Mesothelial cell of epicardium (in vitro differentiated cells): Measurements from ENCODE around the gene NR6A1. TPM values are rescaled to one million over a fixed set of nuclear protein-coding genes. Genes with fewer than 3 reads are reported as not detected.

ENCODE experiments used
- DNase-seq, 2 experiments: peaks; one replicate each; pipeline ENCODE4 v3.0.0; 2021; ENCODE audit warnings: low spot score in 2 of 2; ENCODE audit not compliant: unreplicated experiment in 2 of 2
- H3K27ac Mint-ChIP-seq: 2 replicates; pipeline ENCODE4 v1.8.0; 2021; ENCODE audit warnings: mixed read lengths
- H3K27me3 Mint-ChIP-seq: 2 replicates; pipeline ENCODE4 v1.8.0; 2021; ENCODE audit warnings: low read depth, mixed read lengths
- H3K36me3 Mint-ChIP-seq: 2 replicates; pipeline ENCODE4 v1.8.0; 2021; ENCODE audit warnings: mixed read lengths
- H3K4me1 Mint-ChIP-seq: 2 replicates; pipeline ENCODE4 v1.8.0; 2021; ENCODE audit warnings: mixed read lengths
- H3K4me3 Mint-ChIP-seq: 2 replicates; pipeline ENCODE4 v1.8.0; 2021; ENCODE audit warnings: mild to moderate bottlenecking, moderate library complexity, mixed read lengths
- H3K9me3 Mint-ChIP-seq: 2 replicates; pipeline ENCODE4 v1.8.0; 2021; ENCODE audit warnings: mixed read lengths
- total RNA-seq: library from RNA; stranded (reverse); gene quantifications from 3 replicates; pipeline ENCODE4 v1.2.1, GENCODE V29; 2021
- TF ChIP-seq, protein P1 (sequence below): fragments of 200-600 bp; sonication (generic); IDR thresholded peaks from one replicate; pipeline ENCODE4 v1.5.0; 2021; ENCODE audit warnings: antibody characterized with exemption; ENCODE audit not compliant: unreplicated experiment

The NR6A1 gene
- total RNA-seq, 1 donor from 2014 or later: 5.9 TPM

GRCh38 chr9:124500028-124500795, 270.9 kb downstream of the NR6A1 start:
- Mint-ChIP-seq H3K27ac (no peak overlapping the region), H3K4me1 (peaks cover 7% of the 10 kb centered on the region), H3K27me3 (peaks cover 65% of the 10 kb centered on the region), H3K9me3 (no peaks in the 10 kb centered on the region), H3K36me3 (no peaks in the 10 kb centered on the region), H3K4me3 (no peak overlapping the region)
- TF ChIP-seq, protein P1, sequence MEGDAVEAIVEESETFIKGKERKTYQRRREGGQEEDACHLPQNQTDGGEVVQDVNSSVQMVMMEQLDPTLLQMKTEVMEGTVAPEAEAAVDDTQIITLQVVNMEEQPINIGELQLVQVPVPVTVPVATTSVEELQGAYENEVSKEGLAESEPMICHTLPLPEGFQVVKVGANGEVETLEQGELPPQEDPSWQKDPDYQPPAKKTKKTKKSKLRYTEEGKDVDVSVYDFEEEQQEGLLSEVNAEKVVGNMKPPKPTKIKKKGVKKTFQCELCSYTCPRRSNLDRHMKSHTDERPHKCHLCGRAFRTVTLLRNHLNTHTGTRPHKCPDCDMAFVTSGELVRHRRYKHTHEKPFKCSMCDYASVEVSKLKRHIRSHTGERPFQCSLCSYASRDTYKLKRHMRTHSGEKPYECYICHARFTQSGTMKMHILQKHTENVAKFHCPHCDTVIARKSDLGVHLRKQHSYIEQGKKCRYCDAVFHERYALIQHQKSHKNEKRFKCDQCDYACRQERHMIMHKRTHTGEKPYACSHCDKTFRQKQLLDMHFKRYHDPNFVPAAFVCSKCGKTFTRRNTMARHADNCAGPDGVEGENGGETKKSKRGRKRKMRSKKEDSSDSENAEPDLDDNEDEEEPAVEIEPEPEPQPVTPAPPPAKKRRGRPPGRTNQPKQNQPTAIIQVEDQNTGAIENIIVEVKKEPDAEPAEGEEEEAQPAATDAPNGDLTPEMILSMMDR: no peak
- no peak for DNase-seq

- TF ChIP-seq, protein P1: no peak
- H3K27ac Mint-ChIP-seq: no peak overlapping the region
- DNase-seq: no peak
- peaks cover 7% of the 10 kb centered on the region for H3K4me1 Mint-ChIP-seq
- H3K27me3 Mint-ChIP-seq: peaks cover 65% of the 10 kb centered on the region
- H3K4me3 Mint-ChIP-seq: no peak overlapping the region
- no peaks in the 10 kb centered on the region for H3K36me3 Mint-ChIP-seq
- H3K9me3 Mint-ChIP-seq: no peaks in the 10 kb centered on the region
Measured at GRCh38 chr9:124499216-124499615, 271.9 kb downstream of the NR6A1 start.

- H3K27ac Mint-ChIP-seq: no peak overlapping the region
- no peaks in the 10 kb centered on the region for H3K36me3 Mint-ChIP-seq
- TF ChIP-seq, protein P1: no peak
- no peaks in the 10 kb centered on the region for H3K9me3 Mint-ChIP-seq
- no peak for DNase-seq
- H3K4me1 Mint-ChIP-seq: peaks cover 2% of the 10 kb centered on the region
- peaks cover 64% of the 10 kb centered on the region for H3K27me3 Mint-ChIP-seq
- no peak overlapping the region for H3K4me3 Mint-ChIP-seq
Measured at GRCh38 chr9:124498499-124499146, 272.5 kb downstream of the NR6A1 start.

GRCh38 chr9:124498040-124498439, 273.1 kb downstream of the NR6A1 start:
- TF ChIP-seq, protein P1: no peak
- H3K4me3 Mint-ChIP-seq: no peak overlapping the region
- H3K36me3 Mint-ChIP-seq: no peaks in the 10 kb centered on the region
- peaks cover under 1% of the 10 kb centered on the region for H3K4me1 Mint-ChIP-seq
- no peak overlapping the region for H3K27ac Mint-ChIP-seq
- peaks cover 60% of the 10 kb centered on the region for H3K27me3 Mint-ChIP-seq
- H3K9me3 Mint-ChIP-seq: no peaks in the 10 kb centered on the region
- no peak for DNase-seq

DNA sequence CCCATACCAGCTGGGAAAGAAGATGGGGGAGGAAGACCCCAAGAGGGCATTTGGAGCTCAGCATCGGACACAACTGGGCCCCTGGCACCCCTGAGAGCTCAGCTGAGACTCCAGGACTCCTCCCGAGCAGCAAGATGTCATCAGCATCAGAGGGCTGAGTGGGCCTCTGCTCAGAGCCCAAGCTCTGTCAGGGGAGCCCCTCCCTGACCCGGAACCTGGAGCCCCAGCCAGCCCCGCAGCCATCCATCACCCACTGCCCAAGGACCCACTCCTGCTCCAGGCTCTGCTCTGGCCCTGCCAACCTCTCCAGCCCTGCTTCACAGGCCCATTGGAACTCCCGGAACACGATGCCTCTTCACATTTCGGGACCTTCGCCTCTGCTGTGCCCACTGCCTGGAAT, 273.7 kb downstream of the NR6A1 start:
- Mint-ChIP-seq H3K4me1 (no peaks in the 10 kb centered on the region), H3K4me3 (no peak overlapping the region), H3K27me3 (peaks cover 54% of the 10 kb centered on the region), H3K36me3 (no peaks in the 10 kb centered on the region), H3K27ac (no peak overlapping the region), H3K9me3 (no peaks in the 10 kb centered on the region)
- DNase-seq: no peak
- TF ChIP-seq, protein P1: no peak
